ENCODE measurements around the gene CFAP74. TPM values are rescaled to one million over a fixed set of nuclear protein-coding genes. Genes with fewer than 3 reads are reported as not detected.

The CFAP74 gene
- total and polyA plus RNA-seq, 2 of the 4 experiments (the other 2 are of a cell fraction), result not detected

DNA sequence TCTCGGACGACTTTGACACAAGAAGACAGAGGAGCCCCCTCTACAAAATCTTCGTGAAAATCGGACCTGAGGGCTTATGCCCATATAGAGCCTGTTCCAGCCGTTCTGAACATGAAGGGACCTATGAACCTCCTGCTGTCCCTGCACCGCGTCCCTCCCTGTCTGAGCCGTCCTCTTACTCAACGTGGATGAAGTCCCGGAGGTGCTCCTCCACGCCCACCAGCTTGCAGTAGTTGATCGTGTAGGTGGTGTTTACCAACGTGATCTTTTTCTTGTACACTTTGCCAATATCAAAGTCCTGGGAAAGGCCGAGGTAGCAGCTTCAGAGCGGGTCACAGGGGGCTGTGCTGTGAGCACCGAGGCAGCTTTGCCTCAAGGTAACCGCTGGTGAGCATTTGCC, 40.0 kb downstream of the CFAP74 start:
- Histone ChIP-seq H4K20me1 (ENCODE audit: insufficient read depth, low read length) (no peaks in the 10 kb centered on the region), H3K23ac (ENCODE audit: low read depth, low read length) (no peak overlapping the region), H4K5ac (ENCODE audit: low read depth, low read length) (no peak overlapping the region), H3K9me3 (ENCODE audit: control insufficient read depth, insufficient read depth, low read length) (no peaks in the 10 kb centered on the region), H3K9me1 (ENCODE audit: insufficient read depth, low read length) (no peaks in the 10 kb centered on the region), H3K9ac (ENCODE audit: low read depth, low read length) (no peak overlapping the region), H3K27ac (ENCODE audit: insufficient read depth, low read length) (no peak overlapping the region), H2BK5ac (ENCODE audit: low read depth, low read length, poor library complexity, severe bottlenecking) (no peak overlapping the region), H3K4me2 (ENCODE audit: low read depth, low read length) (no peak overlapping the region), H3K4ac (ENCODE audit: low read depth, low read length) (no peak overlapping the region), H2BK20ac (ENCODE audit: low read depth, low read length) (no peak overlapping the region), H2BK15ac (ENCODE audit: low read depth, low read length) (no peak overlapping the region), H3K36me3 (ENCODE audit: control insufficient read depth, insufficient read depth, low read length) (no peaks in the 10 kb centered on the region), H3K56ac (ENCODE audit: extremely low read depth, insufficient read depth, low read length) (no peak overlapping the region), H2AK5ac (ENCODE audit: low read depth, low read length) (no peak overlapping the region), H2BK120ac (ENCODE audit: low read depth, low read length) (no peak overlapping the region), H2AK9ac (replicated peaks; ENCODE audit: low read depth, low read length, poor library complexity) (no peak overlapping the region), H3K18ac (ENCODE audit: low read depth, low read length) (no peak overlapping the region), H3K4me3 (ENCODE audit: insufficient read depth, low read depth, low read length) (no peak overlapping the region), H3K14ac (replicated peaks; ENCODE audit: low read depth, low read length) (no peak overlapping the region), H3K4me1 (ENCODE audit: control insufficient read depth, insufficient read depth, low read length) (peaks cover 2% of the 10 kb centered on the region; the same call in 1 of the 2 replicates), H4K8ac (ENCODE audit: low read depth in 2 of 2, low read length in 2 of 2) (no peak overlapping the region), H3K27me3 (ENCODE audit: control insufficient read depth, insufficient read depth, low read length) (peaks cover 38% of the 10 kb centered on the region), H3K79me1 (ENCODE audit: low read depth in 1 of 2, low read length in 2 of 2) (no peaks in the 10 kb centered on the region), H2AFZ (replicated peaks; ENCODE audit: low read length, poor library complexity) (no peak overlapping the region), H4K91ac (ENCODE audit: insufficient read depth, low read depth, low read length) (no peak overlapping the region)
- 60% methylated on average over 3 of the region's 17 CpGs; no CpG with 5 or more reads in 1 of the 2 experiments for WGBS, 2 experiments (ENCODE audit: extremely low coverage in 2 of 2, insufficient read length in 1 of 2)
- in situ Hi-C loops (cut with MboI; ENCODE audit: low sequenced_read_pairs) (loop anchor here (10.0 to 25.0 kb wide), 2 partner anchors 191 to 399 kb away; no protein-coding TSS in a partner anchor), dilution Hi-C loops (cut with HindIII; ENCODE audit: low sequenced_read_pairs, unreplicated experiment) (no loop called here), intact Hi-C loops (cut with micrococcal nuclease) (loop anchor here (5.0 kb wide), 1 partner anchor 84 kb away; no protein-coding TSS in a partner anchor)
- CTCF ChIA-PET, result no interaction called here
- ATAC-seq (ENCODE audit: low read depth) (no peak), DNase-seq (no peak)
- TF ChIP-seq POLR2A (IDR thresholded peaks at IDR 0.05; ENCODE audit: low read depth, low read length) (no peak), MAFK (IDR thresholded peaks at IDR 0.05; ENCODE audit: low read depth, low read length) (no peak), CHD1 (IDR thresholded peaks at IDR 0.05; ENCODE audit: low read depth, low read length) (no peak), RCOR1 (IDR thresholded peaks at IDR 0.05; ENCODE audit: insufficient replicate concordance, low read length) (no peak), CEBPB (IDR thresholded peaks at IDR 0.05; ENCODE audit: low read depth, low read length) (no peak), MAZ (IDR thresholded peaks at IDR 0.05; ENCODE audit: borderline replicate concordance, low read depth, low read length) (no peak), MXI1 (IDR thresholded peaks at IDR 0.05; ENCODE audit: borderline replicate concordance, low read depth, low read length) (no peak), RFX5 (IDR thresholded peaks at IDR 0.05; ENCODE audit: low read depth, low read length) (no peak), SMC3 (IDR thresholded peaks at IDR 0.05; ENCODE audit: low read depth, low read length) (no peak), BHLHE40 (IDR thresholded peaks at IDR 0.05; ENCODE audit: low read depth, low read length) (no peak), RAD21 (IDR thresholded peaks at IDR 0.05; ENCODE audit: low read length) (no peak), FOS (IDR thresholded peaks at IDR 0.05; ENCODE audit: low read depth, low read length) (no peak), NFE2L2 (IDR thresholded peaks at IDR 0.05; ENCODE audit: low read depth, low read length) (no peak)
- TF ChIP-seq, protein P1, sequence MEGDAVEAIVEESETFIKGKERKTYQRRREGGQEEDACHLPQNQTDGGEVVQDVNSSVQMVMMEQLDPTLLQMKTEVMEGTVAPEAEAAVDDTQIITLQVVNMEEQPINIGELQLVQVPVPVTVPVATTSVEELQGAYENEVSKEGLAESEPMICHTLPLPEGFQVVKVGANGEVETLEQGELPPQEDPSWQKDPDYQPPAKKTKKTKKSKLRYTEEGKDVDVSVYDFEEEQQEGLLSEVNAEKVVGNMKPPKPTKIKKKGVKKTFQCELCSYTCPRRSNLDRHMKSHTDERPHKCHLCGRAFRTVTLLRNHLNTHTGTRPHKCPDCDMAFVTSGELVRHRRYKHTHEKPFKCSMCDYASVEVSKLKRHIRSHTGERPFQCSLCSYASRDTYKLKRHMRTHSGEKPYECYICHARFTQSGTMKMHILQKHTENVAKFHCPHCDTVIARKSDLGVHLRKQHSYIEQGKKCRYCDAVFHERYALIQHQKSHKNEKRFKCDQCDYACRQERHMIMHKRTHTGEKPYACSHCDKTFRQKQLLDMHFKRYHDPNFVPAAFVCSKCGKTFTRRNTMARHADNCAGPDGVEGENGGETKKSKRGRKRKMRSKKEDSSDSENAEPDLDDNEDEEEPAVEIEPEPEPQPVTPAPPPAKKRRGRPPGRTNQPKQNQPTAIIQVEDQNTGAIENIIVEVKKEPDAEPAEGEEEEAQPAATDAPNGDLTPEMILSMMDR (conservative IDR thresholded peaks at IDR 0.05; ENCODE audit: low read depth, low read length), result no peak
- TF ChIP-seq, protein P2, sequence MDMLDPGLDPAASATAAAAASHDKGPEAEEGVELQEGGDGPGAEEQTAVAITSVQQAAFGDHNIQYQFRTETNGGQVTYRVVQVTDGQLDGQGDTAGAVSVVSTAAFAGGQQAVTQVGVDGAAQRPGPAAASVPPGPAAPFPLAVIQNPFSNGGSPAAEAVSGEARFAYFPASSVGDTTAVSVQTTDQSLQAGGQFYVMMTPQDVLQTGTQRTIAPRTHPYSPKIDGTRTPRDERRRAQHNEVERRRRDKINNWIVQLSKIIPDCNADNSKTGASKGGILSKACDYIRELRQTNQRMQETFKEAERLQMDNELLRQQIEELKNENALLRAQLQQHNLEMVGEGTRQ (IDR thresholded peaks at IDR 0.05; ENCODE audit: low read depth, low read length), result no peak
- TF ChIP-seq, protein P3, sequence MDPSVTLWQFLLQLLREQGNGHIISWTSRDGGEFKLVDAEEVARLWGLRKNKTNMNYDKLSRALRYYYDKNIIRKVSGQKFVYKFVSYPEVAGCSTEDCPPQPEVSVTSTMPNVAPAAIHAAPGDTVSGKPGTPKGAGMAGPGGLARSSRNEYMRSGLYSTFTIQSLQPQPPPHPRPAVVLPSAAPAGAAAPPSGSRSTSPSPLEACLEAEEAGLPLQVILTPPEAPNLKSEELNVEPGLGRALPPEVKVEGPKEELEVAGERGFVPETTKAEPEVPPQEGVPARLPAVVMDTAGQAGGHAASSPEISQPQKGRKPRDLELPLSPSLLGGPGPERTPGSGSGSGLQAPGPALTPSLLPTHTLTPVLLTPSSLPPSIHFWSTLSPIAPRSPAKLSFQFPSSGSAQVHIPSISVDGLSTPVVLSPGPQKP (IDR thresholded peaks at IDR 0.05; ENCODE audit: borderline replicate concordance, low read depth, low read length), result no peak
- BruUV-seq (replicated peaks), result no TSS peak
- POLR2A ChIA-PET (ENCODE audit: unreplicated experiment), result no interaction called here
